C4-2B (cell line): Measurements from ENCODE around the gene PCDH9.

Source experiments
- CTCF ChIP-seq: fragments of 450-650 bp; conservative IDR thresholded peaks from 2 replicates; pipeline ENCODE4 v1.5.1; 2017; ENCODE audit warnings: mild to moderate bottlenecking
- ZFX ChIP-seq: fragments of 450-650 bp; IDR thresholded peaks from 2 replicates; pipeline ENCODE4 v1.6.1; 2017

- TF ChIP-seq CTCF, result no peak
- TF ChIP-seq ZFX, result no peak
Observed at GRCh38 chr13:67087527-67087926, 142.6 kb downstream of the PCDH9 start.
